Neural cell (in vitro differentiated cells): ENCODE data around the gene DIP2C. TPM values are rescaled to one million over a fixed set of nuclear protein-coding genes. Genes with fewer than 3 reads are reported as not detected.
"Not testable (repeated sequence)": the region's sequence is repeated elsewhere in the genome, so short reads cannot be mapped to it uniquely, and the experiment has no call there.

ENCODE experiments used
- H2AFZ ChIP-seq: fragments of 200-600, 300-800 bp; sonication (generic), shearing (Covaris generic); 2 replicates; pipeline ENCODE4 v1.6.0; 2014; ENCODE audit warnings: low read depth, mild to moderate bottlenecking, antibody characterized with exemption, low read length, moderate library complexity
- H3F3A ChIP-seq: fragments of 200-600 bp; shearing (Covaris generic); 2 replicates; pipeline ENCODE4 v1.6.1; 2016; ENCODE audit warnings: mild to moderate bottlenecking, moderate library complexity, mixed read lengths, antibody characterized with exemption, low read length; ENCODE audit not compliant: insufficient read depth, poor library complexity, severe bottlenecking
- H3K27ac ChIP-seq: fragments of 200-600, 300-800 bp; sonication (generic), shearing (Covaris generic); 2 replicates; pipeline ENCODE4 v1.5.1; 2014; ENCODE audit warnings: mild to moderate bottlenecking, low read length, moderate library complexity
- H3K27me3 ChIP-seq: fragments of 300-800, 200-600 bp; sonication (generic), shearing (Covaris generic); 2 replicates; pipeline ENCODE4 v1.6.0; 2014; ENCODE audit warnings: mild to moderate bottlenecking, low read depth, low read length, moderate library complexity; ENCODE audit not compliant: insufficient read depth
- H3K36me3 ChIP-seq: fragments of 300-800, 200-600 bp; sonication (generic), shearing (Covaris generic); 2 replicates; pipeline ENCODE4 v1.5.1; 2014; ENCODE audit warnings: mild to moderate bottlenecking, antibody characterized with exemption, low read length, moderate library complexity; ENCODE audit not compliant: insufficient read depth
- H3K4me2 ChIP-seq: fragments of 300-800, 200-600 bp; sonication (generic), shearing (Covaris generic); 2 replicates; pipeline ENCODE4 v1.6.0; 2014; ENCODE audit warnings: mild to moderate bottlenecking, low read length
- H3K4me3 ChIP-seq: fragments of 300-800, 200-600 bp; sonication (generic), shearing (Covaris generic); 2 replicates; pipeline ENCODE4 v1.5.1; 2014; ENCODE audit warnings: mild to moderate bottlenecking, low read length, moderate library complexity
- H3K79me2 ChIP-seq: fragments of 200-600 bp; shearing (Covaris generic); replicated peaks from 2 replicates; pipeline ENCODE4 v1.6.0; 2014; ENCODE audit warnings: mild to moderate bottlenecking, low read length, moderate library complexity; ENCODE audit not compliant: insufficient read depth
- H3K9ac ChIP-seq: fragments of 300-800, 200-600 bp; sonication (generic), shearing (Covaris generic); 2 replicates; pipeline ENCODE4 v1.6.1; 2016; ENCODE audit warnings: mild to moderate bottlenecking, low read length, mixed read lengths
- H3K9me2 ChIP-seq: fragments of 200-600 bp; shearing (Covaris generic); 2 replicates; pipeline ENCODE4 v1.6.1; 2016; ENCODE audit warnings: mild to moderate bottlenecking, low read length, mixed read lengths; ENCODE audit not compliant: insufficient read depth
- H3K9me3 ChIP-seq: fragments of 200-600, 300-800 bp; sonication (generic), shearing (Covaris generic); 2 replicates; pipeline ENCODE4 v1.6.1; 2016; ENCODE audit warnings: mild to moderate bottlenecking, mixed run types, low read length, moderate library complexity, mixed read lengths
- H4K20me1 ChIP-seq: fragments of 200-600 bp; shearing (Covaris generic); 2 replicates; pipeline ENCODE4 v1.6.1; 2016; ENCODE audit warnings: mild to moderate bottlenecking, mixed run types; ENCODE audit not compliant: insufficient read depth
- EP300 ChIP-seq: fragments of 450-650 bp; conservative IDR thresholded peaks from 2 replicates; pipeline ENCODE4 v1.6.1; 2014; ENCODE audit warnings: antibody characterized with exemption, mild to moderate bottlenecking, moderate library complexity; ENCODE audit not compliant: poor library complexity, severe bottlenecking
- EZH2 ChIP-seq: fragments of 200-600, 300-800 bp; shearing (Covaris generic), sonication (generic); IDR thresholded peaks from 2 replicates; pipeline ENCODE4 v1.6.1; 2014; ENCODE audit warnings: antibody characterized with exemption, low read length, borderline replicate concordance, mild to moderate bottlenecking; ENCODE audit not compliant: insufficient read depth, poor library complexity, severe bottlenecking
- MXI1 ChIP-seq: fragments of 450-650 bp; conservative IDR thresholded peaks from 2 replicates; pipeline ENCODE4 v1.6.1; 2014; ENCODE audit warnings: antibody characterized with exemption, mild to moderate bottlenecking; ENCODE audit not compliant: poor library complexity, severe bottlenecking
- POLR2AphosphoS5 ChIP-seq: IDR thresholded peaks from 2 replicates; pipeline ENCODE4 v1.6.1; 2012
- RAD21 ChIP-seq: fragments of 450-650 bp; conservative IDR thresholded peaks from 2 replicates; pipeline ENCODE4 v1.6.1; 2014; ENCODE audit warnings: antibody characterized with exemption, mild to moderate bottlenecking, moderate library complexity
- SMC3 ChIP-seq: fragments of 450-650 bp; conservative IDR thresholded peaks from 2 replicates; pipeline ENCODE4 v1.6.1; 2014; ENCODE audit warnings: antibody characterized with exemption, mild to moderate bottlenecking, moderate library complexity; ENCODE audit not compliant: poor library complexity
- TAF1 ChIP-seq: IDR thresholded peaks from 2 replicates; pipeline ENCODE4 v1.6.1; 2012; ENCODE audit warnings: low read depth
- polyA plus RNA-seq: library from polyadenylated mRNA; depleted of rRNA; stranded (reverse); fragments of >200 nt; gene quantifications from 2 replicates; pipeline ENCODE4 v1.2.3, GENCODE V29; 2014
- TF ChIP-seq, protein P1 (sequence below): fragments of 450-650 bp; IDR thresholded peaks from 2 replicates; pipeline ENCODE4 v1.5.1; 2014; ENCODE audit warnings: antibody characterized with exemption, mild to moderate bottlenecking, moderate library complexity; ENCODE audit not compliant: poor library complexity, severe bottlenecking
- TF ChIP-seq, protein P2 (sequence below): IDR thresholded peaks from 2 replicates; pipeline ENCODE4 v1.6.1; 2012; ENCODE audit warnings: borderline replicate concordance

DIP2C gene
- polyA plus RNA-seq, 1 donor from 2014 or later, result 24.1 TPM

DNA sequence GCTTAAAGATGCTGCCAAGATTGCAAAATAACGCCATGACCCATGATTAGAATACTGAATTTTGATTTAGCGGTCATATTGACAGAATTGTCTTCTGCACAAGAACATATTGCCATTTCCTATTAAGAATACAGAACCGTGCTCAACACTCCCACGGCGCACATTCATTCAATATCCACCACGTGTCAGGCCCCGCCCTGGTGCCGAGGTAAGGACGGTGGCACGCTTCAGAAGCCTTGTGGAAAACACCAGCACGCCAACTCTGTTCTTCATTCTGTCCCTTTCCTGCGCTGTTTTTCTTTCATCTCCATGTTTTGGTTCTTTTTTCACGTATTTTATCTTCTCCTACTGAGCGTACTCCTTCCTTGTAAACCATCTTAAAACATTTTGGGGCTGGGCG is 364.9 kb downstream of the DIP2C start:
- H2AFZ ChIP-seq, result no peak overlapping the region
- H3K9me2 ChIP-seq, result no peaks in the 10 kb centered on the region
- H3K9me3 ChIP-seq, result no peaks in the 10 kb centered on the region
- TF ChIP-seq, protein P1, sequence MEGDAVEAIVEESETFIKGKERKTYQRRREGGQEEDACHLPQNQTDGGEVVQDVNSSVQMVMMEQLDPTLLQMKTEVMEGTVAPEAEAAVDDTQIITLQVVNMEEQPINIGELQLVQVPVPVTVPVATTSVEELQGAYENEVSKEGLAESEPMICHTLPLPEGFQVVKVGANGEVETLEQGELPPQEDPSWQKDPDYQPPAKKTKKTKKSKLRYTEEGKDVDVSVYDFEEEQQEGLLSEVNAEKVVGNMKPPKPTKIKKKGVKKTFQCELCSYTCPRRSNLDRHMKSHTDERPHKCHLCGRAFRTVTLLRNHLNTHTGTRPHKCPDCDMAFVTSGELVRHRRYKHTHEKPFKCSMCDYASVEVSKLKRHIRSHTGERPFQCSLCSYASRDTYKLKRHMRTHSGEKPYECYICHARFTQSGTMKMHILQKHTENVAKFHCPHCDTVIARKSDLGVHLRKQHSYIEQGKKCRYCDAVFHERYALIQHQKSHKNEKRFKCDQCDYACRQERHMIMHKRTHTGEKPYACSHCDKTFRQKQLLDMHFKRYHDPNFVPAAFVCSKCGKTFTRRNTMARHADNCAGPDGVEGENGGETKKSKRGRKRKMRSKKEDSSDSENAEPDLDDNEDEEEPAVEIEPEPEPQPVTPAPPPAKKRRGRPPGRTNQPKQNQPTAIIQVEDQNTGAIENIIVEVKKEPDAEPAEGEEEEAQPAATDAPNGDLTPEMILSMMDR, result no peak
- TF ChIP-seq MXI1 (no peak), POLR2AphosphoS5 (no peak), TAF1 (no peak), RAD21 (no peak)
- no peaks in the 10 kb centered on the region for H4K20me1 ChIP-seq
- no peaks in the 10 kb centered on the region for H3K79me2 ChIP-seq
- no peaks in the 10 kb centered on the region for H3F3A ChIP-seq
- H3K27ac ChIP-seq, result no peak overlapping the region
- H3K4me2 ChIP-seq, result no peak overlapping the region
- H3K9ac ChIP-seq, result no peak overlapping the region
- no peaks in the 10 kb centered on the region for H3K27me3 ChIP-seq
- no peaks in the 10 kb centered on the region for H3K36me3 ChIP-seq
- no peak overlapping the region for H3K4me3 ChIP-seq

DNA sequence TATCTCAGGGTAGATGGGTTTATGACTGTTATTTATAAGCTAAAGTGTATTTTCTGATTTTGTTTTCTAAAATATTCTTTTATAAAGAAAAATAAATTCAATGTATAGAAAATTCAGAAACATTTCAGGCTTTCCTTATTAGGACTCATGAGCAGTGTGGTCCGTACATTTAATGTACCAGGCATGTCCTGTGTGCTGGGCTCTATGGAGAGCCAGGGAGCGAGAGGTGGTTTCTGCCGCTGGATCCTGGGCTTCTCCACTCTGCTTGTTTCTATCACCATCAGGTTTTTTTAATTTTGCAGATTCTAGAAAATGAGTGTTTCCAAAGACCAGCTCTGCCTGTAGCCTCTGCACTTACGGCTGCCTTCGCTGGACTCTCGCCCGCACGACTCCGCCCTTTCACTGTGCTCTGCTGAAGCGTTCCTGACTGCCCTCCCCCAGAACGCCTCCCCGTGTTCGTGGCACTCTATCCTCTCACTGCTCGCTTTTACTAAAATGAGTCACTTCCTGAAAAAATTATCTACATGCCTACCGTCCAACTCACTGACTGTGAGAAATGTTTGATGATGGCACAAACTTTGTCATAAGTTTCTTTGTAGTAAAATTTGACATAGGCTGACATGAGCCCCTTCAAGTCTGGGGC is 365.7 kb downstream of the DIP2C start:
- no peaks in the 10 kb centered on the region for H3K9me3 ChIP-seq
- no peaks in the 10 kb centered on the region for H3K9me2 ChIP-seq
- H3K36me3 ChIP-seq, result no peaks in the 10 kb centered on the region
- no peak overlapping the region for H3K4me2 ChIP-seq
- no peak overlapping the region for H3K9ac ChIP-seq
- H3K4me3 ChIP-seq, result no peak overlapping the region
- H3F3A ChIP-seq, result no peaks in the 10 kb centered on the region
- H4K20me1 ChIP-seq, result no peaks in the 10 kb centered on the region
- H2AFZ ChIP-seq, result no peak overlapping the region
- no peaks in the 10 kb centered on the region for H3K79me2 ChIP-seq
- TF ChIP-seq SMC3 (no peak), RAD21 (no peak), EP300 (no peak), MXI1 (no peak), POLR2AphosphoS5 (no peak), EZH2 (no peak), TAF1 (no peak)
- TF ChIP-seq, protein P1, result no peak
- TF ChIP-seq, protein P2, sequence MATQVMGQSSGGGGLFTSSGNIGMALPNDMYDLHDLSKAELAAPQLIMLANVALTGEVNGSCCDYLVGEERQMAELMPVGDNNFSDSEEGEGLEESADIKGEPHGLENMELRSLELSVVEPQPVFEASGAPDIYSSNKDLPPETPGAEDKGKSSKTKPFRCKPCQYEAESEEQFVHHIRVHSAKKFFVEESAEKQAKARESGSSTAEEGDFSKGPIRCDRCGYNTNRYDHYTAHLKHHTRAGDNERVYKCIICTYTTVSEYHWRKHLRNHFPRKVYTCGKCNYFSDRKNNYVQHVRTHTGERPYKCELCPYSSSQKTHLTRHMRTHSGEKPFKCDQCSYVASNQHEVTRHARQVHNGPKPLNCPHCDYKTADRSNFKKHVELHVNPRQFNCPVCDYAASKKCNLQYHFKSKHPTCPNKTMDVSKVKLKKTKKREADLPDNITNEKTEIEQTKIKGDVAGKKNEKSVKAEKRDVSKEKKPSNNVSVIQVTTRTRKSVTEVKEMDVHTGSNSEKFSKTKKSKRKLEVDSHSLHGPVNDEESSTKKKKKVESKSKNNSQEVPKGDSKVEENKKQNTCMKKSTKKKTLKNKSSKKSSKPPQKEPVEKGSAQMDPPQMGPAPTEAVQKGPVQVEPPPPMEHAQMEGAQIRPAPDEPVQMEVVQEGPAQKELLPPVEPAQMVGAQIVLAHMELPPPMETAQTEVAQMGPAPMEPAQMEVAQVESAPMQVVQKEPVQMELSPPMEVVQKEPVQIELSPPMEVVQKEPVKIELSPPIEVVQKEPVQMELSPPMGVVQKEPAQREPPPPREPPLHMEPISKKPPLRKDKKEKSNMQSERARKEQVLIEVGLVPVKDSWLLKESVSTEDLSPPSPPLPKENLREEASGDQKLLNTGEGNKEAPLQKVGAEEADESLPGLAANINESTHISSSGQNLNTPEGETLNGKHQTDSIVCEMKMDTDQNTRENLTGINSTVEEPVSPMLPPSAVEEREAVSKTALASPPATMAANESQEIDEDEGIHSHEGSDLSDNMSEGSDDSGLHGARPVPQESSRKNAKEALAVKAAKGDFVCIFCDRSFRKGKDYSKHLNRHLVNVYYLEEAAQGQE, result no peak
- no peak overlapping the region for H3K27ac ChIP-seq
- no peaks in the 10 kb centered on the region for H3K27me3 ChIP-seq

DNA sequence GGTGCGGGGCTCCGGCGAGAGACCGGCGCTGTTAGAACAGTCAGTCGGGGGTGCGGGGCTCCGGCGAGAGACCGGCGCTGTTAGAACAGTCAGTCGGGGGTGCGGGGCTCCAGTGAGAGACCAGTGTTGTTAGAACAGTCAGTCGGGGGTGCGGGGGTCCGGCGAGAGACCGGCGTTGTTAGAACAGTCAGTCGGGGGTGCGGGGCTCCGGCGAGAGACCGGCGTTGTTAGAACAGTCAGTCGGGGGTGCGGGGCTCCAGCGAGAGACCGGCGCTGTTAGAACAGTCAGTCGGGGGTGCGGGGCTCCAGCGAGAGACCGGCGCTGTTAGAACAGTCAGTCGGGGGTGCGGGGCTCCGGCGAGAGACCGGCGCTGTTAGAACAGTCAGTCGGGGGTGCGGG is 366.4 kb downstream of the DIP2C start:
- not testable (repeated sequence) for H3K27ac ChIP-seq, H3K9me2 ChIP-seq, H4K20me1 ChIP-seq, H2AFZ ChIP-seq, H3K9ac ChIP-seq, H3F3A ChIP-seq, H3K79me2 ChIP-seq, H3K4me3 ChIP-seq, H3K9me3 ChIP-seq, H3K36me3 ChIP-seq, H3K4me2 ChIP-seq, H3K27me3 ChIP-seq
